ENCODE data around the gene GPR3.

DNA sequence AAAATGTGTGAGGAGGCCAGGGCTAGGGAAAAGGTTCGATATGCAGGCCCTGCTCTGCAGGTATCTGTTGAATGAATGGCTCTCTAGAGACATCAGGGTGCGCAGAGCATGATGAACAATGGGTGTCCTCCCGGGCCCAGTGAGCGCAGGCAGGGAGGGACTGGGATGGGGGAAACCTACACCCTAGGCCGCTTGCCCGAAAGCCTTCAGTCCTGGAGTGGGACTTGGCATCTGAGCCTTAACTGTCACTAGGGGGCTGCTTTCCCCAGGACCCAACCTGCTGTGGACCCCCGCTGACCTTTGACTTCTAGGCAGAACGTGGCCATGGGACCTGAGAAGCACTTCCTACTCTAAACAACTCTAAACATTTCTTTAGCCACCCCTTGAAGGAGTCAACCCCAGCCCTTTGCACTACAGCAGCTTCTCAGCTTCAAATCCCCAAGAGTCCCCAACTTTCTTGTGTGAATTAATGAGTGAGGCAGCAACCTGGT, 25.2 kb upstream of the GPR3 start:
- TF ChIP-seq, protein P1, sequence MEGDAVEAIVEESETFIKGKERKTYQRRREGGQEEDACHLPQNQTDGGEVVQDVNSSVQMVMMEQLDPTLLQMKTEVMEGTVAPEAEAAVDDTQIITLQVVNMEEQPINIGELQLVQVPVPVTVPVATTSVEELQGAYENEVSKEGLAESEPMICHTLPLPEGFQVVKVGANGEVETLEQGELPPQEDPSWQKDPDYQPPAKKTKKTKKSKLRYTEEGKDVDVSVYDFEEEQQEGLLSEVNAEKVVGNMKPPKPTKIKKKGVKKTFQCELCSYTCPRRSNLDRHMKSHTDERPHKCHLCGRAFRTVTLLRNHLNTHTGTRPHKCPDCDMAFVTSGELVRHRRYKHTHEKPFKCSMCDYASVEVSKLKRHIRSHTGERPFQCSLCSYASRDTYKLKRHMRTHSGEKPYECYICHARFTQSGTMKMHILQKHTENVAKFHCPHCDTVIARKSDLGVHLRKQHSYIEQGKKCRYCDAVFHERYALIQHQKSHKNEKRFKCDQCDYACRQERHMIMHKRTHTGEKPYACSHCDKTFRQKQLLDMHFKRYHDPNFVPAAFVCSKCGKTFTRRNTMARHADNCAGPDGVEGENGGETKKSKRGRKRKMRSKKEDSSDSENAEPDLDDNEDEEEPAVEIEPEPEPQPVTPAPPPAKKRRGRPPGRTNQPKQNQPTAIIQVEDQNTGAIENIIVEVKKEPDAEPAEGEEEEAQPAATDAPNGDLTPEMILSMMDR (IDR thresholded peaks at IDR 0.05; ENCODE audit: insufficient read depth, low read length) = no peak
- TF ChIP-seq POLR2AphosphoS5 (IDR thresholded peaks at IDR 0.05; ENCODE audit: low read depth) = no peak
- TF ChIP-seq, protein P2, sequence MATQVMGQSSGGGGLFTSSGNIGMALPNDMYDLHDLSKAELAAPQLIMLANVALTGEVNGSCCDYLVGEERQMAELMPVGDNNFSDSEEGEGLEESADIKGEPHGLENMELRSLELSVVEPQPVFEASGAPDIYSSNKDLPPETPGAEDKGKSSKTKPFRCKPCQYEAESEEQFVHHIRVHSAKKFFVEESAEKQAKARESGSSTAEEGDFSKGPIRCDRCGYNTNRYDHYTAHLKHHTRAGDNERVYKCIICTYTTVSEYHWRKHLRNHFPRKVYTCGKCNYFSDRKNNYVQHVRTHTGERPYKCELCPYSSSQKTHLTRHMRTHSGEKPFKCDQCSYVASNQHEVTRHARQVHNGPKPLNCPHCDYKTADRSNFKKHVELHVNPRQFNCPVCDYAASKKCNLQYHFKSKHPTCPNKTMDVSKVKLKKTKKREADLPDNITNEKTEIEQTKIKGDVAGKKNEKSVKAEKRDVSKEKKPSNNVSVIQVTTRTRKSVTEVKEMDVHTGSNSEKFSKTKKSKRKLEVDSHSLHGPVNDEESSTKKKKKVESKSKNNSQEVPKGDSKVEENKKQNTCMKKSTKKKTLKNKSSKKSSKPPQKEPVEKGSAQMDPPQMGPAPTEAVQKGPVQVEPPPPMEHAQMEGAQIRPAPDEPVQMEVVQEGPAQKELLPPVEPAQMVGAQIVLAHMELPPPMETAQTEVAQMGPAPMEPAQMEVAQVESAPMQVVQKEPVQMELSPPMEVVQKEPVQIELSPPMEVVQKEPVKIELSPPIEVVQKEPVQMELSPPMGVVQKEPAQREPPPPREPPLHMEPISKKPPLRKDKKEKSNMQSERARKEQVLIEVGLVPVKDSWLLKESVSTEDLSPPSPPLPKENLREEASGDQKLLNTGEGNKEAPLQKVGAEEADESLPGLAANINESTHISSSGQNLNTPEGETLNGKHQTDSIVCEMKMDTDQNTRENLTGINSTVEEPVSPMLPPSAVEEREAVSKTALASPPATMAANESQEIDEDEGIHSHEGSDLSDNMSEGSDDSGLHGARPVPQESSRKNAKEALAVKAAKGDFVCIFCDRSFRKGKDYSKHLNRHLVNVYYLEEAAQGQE (IDR thresholded peaks at IDR 0.05; ENCODE audit: insufficient replicate concordance, low read depth) = no peak
